DMS153 treated with DMSO at 0.1 percent for 48 hours (cell line): ENCODE results near the gene PIP5K1B.

ENCODE experiments used
- DNase-seq: peaks from one replicate; lab custom pipeline; 2025; ENCODE audit not compliant: unreplicated experiment; lab: John Stamatoyannopoulos, UW

PIP5K1B gene

DNA sequence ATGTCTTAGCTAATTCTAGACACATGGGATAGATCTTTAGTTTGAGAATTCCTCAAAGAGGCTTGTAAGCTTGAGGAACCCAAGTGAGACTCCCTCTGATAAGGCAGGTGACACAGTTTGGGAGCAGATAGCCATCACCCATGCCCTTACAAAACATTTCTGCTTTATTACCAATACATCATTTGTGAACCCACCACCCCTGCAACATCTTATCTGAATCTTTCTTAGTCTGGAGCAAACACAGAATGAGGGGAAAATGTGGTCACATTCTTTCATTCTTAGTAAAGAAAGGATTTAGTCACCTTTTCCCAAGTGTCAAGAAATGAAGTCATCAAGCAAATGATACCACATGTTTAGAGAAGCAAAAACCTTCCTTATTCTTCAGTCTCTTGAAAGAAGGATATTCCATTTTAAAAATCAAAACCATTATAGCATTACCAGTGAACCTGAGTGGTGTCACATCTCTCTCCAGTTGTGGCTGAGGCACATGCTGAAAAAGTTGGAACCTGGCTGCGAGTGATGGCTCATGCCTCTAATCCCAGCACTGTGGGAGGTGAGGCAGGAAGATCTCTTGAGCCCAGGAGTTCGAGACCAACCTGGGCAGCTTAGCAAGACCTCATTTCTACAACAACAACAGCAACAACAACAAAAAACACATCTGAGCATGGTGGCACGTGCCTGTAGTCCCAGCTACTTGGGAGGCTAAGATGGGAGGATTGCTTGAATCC lies 243.0 kb downstream of the PIP5K1B start:
- DNase-seq: no peak

DNA sequence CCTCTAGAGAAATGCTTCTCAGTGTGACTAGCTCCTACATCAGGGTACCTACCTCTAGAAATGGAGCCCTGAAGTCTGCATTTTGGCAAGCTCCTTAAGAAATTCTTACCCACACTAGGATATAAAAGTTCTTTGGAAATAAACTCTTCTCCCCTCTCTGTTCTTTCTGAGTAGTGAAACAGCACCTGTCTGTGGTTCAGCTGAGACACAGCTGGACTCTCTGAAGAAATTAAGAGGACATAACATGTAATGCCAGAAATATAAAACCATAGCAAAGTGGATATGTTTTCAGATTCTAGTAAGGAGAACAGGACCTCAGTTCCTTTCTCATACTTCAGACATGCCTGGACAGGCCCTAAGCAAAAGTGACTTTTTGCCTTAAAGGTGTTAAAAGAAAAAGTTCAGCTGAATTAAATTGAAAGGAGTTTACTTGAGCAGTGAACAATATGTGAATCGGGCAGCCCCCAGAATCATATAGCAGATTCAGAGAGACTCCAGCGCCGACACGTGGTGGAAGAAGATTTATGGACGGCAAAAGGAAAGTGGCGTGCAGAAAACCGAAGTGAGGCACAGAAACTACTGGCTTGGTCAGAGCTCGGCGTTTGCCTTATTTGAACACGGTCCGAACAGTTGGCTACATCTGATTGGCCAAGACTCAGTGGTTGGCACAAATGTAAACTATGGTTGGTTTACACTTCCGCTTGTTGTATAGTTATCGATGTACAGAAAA lies 244.4 kb downstream of the PIP5K1B start:
- no peak for DNase-seq

DNA sequence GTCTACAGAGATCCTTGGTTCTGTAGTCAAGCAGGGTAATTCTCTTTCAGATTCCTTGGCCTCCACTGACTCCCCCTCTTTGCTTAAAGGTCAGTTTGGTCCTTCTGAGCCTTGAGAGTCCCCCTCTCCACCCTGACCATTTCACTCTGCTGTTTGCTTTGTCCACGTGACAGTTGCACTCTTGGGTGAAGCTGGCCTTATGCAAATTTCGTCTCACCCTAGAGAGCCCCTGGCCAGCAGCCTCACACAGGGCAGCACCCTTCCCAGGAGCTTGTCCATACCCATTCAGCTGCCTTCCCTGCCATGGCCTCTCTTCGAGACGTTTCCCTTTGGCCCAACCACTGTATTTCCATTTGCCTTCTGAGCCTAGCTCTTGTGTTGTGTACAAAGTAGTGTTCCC lies 245.1 kb downstream of the PIP5K1B start:
- DNase-seq: no peak

DNA sequence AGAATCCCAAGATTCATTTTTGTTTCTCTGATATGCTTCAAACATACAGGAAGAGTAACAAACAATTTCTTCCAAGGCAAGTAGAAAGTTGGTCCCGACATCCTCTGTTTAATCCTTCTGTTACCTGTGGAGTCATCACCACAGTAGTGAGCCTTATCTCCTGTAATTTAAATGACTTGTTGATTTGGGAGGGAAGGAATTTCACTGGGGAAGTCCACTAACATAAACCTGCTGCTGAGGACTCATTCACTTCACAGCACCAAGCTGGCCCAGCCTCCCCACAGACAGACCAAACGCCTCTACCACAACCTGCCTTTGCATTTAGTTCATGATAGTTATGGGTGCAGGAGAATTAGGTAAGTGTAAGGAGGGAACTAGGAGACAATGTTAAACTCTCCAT lies 245.6 kb downstream of the PIP5K1B start:
- no peak for DNase-seq

DNA sequence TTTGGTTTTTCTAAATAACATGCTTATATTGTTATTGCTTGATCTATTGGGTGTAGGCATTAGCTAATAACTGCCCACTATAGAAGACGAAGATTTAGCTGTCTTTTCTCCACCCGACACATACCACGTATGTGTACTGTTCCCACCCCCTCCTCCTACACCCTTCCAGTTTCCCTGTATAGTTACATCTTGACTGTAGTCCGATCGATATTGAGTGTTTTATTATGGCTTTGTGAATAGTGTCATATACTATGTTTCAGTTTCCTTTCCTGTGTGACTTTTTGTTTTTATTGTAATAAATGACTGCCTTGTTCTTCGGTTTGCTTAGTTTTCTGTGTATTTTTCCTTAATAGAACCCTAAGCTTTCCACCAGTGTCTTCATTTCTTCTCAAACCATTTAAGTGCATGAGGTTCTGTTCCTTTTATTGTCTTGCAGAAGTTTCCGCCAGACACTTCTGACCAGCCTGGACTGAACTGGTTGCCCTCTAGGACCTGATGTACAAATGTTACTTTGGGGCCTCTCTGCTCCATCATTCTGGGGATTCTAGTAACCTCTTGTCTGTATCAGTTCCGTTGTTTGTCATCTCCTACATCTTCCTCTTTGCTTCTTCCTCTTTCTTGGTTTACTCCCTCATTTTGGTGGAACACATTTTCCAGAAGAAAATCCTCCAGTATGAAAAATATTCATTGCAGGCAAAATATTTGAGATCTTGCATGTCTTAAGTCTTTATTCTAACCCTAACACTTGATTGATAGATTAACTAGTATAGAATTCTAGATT lies 247.0 kb downstream of the PIP5K1B start:
- no peak for DNase-seq

DNA sequence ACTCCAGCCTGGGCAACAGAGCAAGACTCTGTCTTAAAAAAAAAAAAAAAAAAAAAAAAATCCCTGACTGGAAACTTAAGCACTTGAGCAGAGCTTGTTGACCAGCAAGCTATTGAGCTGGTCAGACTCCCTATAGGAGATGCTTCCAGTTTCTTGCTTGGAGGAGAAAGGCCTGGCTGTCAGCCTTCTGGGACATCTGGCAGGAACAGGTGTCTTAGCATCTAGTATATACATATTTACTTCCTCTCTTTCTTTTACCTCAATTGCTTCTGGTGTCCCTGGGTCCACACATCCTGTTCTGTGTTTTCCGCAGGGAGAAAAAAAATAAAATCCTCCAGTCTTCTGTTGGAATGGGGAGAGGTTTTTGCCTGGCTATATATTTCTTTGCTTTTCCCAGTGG lies 248.7 kb downstream of the PIP5K1B start:
- DNase-seq: no peak

DNA sequence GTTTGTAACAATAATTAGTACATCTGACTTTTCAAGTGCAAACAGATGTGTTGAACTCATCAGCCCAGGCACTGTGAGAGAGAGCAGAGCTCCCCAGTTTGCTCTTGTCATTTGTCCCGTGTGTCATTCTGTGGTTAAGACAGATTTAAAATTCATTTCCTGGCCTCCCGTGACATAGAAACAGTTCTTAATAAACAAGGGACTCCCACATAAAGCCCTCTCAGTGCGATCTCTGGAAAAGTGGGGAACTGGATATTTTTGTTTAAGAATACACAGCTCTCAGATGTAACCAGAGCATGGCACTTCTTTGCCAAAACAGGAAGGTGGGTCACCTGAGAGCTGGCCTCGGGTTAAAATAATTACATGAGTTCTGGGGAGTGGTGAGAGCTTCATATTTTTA lies 250.3 kb downstream of the PIP5K1B start:
- DNase-seq: no peak

DNA sequence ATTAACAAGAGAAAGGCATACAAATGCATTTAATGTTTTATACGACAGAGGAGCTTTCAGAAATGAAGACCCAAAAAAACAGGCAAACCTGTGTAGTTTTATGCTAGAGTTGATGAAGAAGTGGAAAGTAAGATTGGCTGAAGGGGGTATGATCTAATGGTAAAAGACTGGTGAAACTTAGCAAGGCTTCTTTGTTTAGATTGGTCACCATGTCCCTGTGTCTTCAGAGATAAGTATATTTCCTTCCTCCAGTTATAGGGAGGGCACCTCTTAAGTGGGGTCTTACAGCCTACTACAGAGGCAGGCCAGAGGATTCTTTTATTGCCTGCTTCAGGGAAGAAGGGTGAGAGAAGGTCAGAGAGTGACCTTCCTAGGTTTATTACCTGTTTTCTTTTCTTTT lies 252.4 kb downstream of the PIP5K1B start:
- no peak for DNase-seq

DNA sequence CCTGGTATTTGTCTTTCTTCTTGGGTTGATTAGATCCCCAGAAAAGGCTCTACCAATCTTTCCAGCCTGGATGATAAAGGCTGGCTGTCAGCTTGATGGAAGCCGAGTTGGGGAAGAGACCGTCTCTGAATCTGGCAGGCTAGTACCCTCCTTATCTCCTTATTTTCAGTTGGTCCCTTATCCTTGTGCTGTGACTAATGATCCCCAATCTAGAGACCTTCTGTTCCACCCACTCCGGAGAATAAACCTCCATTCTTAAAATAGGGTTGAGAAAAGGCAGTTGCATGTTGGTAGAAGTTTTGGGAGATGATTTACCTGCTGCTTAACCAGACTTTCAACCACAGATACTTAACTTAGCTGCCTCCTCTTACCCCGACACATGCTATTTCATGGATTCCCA lies 256.5 kb downstream of the PIP5K1B start:
- DNase-seq: no peak

DNA sequence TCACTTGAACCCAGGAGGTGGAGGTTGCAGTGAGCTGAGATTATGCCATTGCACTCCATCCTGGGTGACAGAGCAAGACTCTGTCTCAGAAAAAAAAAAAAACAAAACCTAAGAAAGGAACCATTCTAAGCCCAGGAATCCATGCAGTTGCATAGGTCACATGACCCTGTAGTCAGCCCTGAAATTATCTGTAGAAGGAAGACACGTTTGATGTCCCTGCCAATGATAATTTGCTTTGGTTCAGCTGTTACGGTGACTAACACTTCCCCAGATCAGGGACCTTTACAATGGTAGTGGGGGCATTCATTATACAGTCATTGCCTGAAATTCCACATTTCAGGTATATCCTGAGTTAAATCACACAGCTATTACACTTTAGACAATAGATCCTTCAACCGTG lies 258.4 kb downstream of the PIP5K1B start:
- DNase-seq: no peak

DNA sequence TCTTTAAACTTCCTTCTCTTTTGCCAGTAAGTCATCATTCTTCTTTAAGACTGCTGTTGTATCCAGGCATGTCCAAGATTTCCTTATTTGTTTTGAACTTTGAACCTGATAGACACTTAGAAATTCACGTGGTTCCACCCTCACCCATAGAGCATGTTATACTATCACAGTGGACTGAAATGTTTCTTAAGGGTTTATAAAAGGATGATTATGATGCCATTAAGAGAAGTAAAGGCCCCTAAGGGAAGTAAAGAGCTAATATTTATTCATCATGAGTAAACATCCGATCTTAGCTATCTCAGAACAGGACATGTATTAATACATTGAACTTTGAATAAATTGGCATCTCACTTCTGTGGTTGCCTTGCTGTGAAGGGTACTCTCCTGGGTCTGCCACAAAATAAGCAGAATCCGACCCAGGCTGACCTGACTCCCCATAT lies 259.1 kb downstream of the PIP5K1B start:
- no peak for DNase-seq

DNA sequence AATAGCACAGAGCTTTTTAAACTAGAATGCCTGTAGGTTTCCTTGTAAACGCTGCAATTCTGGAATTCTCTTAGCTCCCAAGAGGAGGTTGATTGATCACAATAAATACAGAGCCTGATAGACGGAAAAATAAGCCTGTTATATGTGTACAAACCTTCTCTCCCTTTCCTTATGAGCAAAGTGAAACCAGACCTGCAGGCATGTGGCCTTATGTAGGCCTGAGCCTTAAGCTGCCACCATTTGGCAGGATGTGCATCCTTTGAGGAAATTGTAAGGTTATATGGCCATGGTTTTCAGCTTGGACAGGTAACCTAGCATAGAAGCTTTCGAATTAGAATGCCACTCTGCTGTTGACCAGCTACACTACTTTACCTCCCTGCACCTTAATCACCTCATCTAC lies 259.7 kb downstream of the PIP5K1B start:
- DNase-seq: no peak

DNA sequence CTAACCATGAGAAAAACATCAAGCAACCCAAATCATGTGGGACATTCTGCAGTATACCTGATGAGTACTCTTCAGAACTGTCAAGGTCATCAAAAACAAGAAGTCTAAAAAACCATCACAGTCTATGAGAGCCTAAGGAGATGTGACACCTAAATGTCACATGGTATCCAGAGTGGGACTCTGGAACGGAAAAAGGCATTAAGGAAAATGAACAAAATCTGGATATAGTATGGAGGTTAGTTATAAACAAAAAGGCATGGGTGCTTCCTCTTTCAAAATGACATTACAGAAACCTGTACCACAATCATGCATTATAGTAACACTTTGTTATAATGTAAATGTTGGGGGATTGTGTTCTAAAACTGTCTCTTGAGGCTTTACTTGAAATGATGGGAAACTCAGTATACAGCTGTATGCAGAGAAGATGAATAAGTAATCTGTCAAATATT lies 261.5 kb downstream of the PIP5K1B start:
- DNase-seq: no peak

DNA sequence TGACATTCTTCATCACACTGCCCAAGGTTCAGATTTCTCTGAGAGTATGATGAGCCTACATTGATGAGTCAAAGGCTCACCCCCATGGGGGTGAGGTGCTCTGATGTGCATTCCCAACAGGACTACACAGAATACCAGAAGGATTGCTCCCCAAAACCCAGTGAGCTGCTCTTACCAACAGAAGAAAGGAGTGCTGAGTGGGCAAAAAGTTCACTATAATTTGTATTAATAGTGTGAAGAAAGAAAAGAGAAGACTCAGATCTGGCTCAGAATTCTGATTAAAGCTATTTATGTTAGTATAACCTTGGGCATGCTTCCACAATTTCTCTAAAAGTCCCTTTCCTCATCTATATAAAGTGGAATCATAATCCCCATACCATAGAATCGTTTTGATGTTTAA lies 262.8 kb downstream of the PIP5K1B start:
- DNase-seq: no peak

DNA sequence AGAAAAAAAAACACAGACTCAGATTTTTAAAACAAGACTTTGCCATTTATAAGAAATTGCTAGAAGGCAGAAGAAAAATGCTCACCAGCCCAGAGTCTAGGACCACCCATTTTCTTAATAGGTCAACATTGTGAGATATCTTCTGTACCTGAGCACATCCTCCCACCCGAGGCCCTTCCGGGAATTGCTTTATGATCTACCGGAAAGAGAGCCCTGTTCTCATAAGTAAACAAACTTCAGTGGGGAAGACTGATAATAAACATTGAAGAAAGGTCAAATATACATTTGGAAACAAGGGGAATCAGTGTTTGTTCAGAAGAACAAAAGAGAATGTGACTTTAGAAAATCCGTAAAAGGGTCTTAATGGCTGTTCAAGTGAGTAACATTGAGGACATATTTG lies 264.5 kb downstream of the PIP5K1B start:
- DNase-seq: peak; percentile 51

DNA sequence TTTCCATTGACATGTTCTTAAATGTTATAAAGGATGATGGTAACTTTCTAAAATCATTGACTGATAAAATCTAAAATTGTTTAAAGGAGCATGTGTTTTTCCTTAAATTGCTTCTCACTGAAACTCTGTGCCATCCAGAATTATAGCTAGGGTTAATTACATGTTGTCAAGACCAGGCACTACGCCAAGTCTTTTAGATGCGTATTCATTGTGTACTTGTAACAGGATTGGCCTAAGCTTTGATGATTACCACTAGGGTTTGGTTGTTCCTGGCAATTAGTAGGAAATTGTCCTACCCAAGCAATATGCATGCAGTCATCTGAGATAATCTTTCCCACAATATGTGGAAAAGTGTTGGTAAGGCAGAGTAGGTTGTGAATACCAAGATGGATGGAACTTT lies 265.1 kb downstream of the PIP5K1B start:
- DNase-seq: peak; percentile 94

DNA sequence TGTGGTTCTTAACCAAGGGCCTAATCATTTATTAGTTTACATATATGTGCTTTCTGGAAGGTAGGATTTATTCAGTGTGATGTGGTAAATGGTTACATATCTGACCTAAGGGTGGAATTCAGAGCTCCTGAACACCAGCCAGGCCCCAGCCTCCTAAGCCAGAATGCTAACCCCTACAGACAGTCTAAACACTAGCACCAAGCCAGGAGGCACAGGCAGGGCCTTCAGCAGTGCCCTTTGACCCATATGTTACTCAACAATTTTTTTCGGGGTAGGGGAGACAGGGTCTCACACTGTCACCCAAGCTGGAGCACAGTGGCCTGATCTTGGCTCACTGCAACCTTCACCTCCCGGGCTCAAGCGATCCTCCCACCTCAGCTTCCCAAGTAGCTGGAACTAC lies 268.6 kb downstream of the PIP5K1B start:
- no peak for DNase-seq

DNA sequence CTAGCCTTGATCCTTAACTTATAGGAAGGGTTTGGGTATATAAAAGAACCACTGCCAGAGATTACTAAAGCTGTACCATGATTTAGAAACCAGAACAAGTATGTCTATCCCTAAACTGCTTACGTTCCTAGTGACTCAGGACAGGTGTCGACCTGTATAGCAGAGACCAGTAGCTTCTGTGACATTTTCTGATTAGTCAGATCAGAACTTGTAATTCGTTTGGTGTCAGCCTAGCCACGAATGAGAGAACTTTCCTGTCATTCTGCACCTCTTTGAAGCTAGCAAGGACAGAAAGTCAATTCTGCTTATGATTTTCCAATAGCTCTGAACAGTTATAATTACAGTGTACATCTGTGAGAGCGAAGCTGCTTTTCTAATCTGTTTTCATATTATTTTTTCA lies 269.4 kb downstream of the PIP5K1B start:
- no peak for DNase-seq

DNA sequence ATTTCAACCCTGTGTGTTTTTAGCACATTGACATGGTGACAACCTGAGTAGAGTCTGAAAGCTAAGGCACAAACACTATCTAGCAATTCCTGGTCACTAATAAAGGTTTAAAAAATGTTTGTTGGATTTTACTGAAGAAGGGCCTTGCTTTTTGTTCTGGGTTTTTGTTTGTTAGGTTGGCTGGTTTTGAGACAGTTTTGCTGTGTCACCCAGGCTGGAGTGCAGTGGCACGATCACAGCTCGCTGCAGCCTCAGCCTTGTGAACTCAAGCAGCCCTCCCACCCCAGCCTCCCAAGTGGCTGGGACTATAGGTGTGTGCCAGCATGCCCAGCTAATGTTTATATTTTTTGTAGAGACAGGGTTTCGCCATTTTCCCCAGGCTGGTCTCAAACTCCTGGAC lies 269.9 kb downstream of the PIP5K1B start:
- DNase-seq: no peak

DNA sequence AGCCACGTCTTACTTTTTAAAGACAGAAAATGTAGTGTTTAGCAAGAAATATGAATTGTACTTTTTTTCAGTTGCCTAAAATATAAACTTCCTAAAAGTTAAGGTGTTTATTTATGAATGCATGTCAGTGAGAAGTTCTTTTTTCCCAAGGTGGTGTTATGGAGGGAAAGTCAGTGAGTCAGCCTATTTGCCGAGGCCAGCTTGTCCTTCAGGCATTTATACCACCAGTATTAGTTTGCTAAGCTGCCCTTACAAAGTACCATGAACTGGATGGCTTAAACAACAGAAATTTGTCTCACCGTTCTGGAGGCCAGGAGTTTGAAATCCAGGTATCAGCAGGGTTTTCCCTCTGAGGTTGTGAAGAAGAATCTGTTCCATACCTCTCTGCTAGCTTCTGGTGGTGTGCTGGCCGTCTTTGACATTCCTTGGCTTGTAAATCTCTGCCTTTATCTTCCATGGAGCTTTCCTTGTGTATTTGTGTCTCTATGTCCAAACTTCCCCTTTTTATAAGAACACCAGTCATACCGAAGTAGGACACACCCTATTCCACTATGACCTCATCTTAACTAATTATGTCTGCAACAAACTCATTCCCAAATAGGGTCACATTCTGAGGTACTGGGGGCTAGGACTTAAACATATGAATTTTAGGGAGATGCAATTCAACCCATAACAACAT lies 270.5 kb downstream of the PIP5K1B start:
- no peak for DNase-seq

DNA sequence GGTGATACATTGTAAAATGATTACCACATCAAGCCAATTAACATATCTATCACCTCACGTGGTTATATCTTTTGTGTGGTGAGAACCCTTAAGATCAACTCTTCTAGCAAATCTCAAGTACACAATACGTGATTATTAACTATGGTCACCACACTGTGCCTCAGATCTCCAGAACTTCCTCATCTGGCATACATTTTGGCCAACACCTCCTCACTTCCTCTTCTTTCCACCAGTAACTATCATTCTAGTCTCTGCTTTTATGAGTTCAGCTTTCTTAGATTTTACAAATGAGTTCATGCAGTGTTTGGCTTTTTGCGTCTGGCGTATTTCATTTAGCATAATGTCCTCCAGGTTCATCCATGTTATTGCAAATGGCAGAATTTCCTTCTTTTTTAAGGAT lies 273.0 kb downstream of the PIP5K1B start:
- no peak for DNase-seq
